SK-N-SH treated with all-trans-retinoic acid at 6 μM for 48 hours (cell line): Measurements from ENCODE around the gene ORC5.
"Not testable (repeated sequence)": the region's sequence is repeated elsewhere in the genome, so short reads cannot be mapped to it uniquely, and the experiment has no call there.

Experiments used
- ARNTL ChIP-seq: fragments of 450-650 bp; formaldehyde crosslinking; IDR thresholded peaks from 2 replicates; pipeline ENCODE4 v1.5.0; 2020; ENCODE audit warnings: low read depth, mild to moderate bottlenecking, moderate library complexity, borderline replicate concordance
- BACH2 ChIP-seq: fragments of 250-450 bp; sonication (Bioruptor Pico); IDR thresholded peaks from 2 replicates; pipeline ENCODE4 v1.9.0; 2021; ENCODE audit warnings: mild to moderate bottlenecking, borderline replicate concordance
- CSDC2 ChIP-seq: fragments of 250-450 bp; sonication (Bioruptor Pico); IDR thresholded peaks from 2 replicates; pipeline ENCODE4 v1.5.0; 2020; ENCODE audit warnings: mild to moderate bottlenecking, moderate library complexity
- OSR1 ChIP-seq: fragments of 250-450 bp; sonication (Bioruptor Pico); IDR thresholded peaks from 2 replicates; pipeline ENCODE4 v1.8.0; 2022; ENCODE audit warnings: moderate library complexity, mild to moderate bottlenecking, inconsistent platforms
- PPARA ChIP-seq: fragments of 250-450 bp; sonication (Bioruptor Pico); IDR thresholded peaks from 2 replicates; pipeline ENCODE4 v1.5.0; 2020; ENCODE audit warnings: mild to moderate bottlenecking, borderline replicate concordance
- RARB ChIP-seq: fragments of 250-450 bp; sonication (Bioruptor Pico); IDR thresholded peaks from 2 replicates; pipeline ENCODE4 v1.8.0; 2021; ENCODE audit warnings: mild to moderate bottlenecking, moderate library complexity
- SNAI2 ChIP-seq: fragments of 250-450 bp; sonication (Bioruptor Pico); IDR thresholded peaks from 2 replicates; pipeline ENCODE4 v1.5.0; 2020; ENCODE audit warnings: mild to moderate bottlenecking, moderate library complexity
- TCF4 ChIP-seq: fragments of 250-450 bp; sonication (Bioruptor Pico); IDR thresholded peaks from 2 replicates; pipeline ENCODE4 v1.8.0; 2021; ENCODE audit warnings: mild to moderate bottlenecking, moderate library complexity, borderline replicate concordance
- ZFP3 ChIP-seq: fragments of 250-450 bp; sonication (Bioruptor Pico); IDR thresholded peaks from 2 replicates; pipeline ENCODE4 v1.5.0; 2020; ENCODE audit warnings: mild to moderate bottlenecking, moderate library complexity
- ZFP30 ChIP-seq: fragments of 450-650 bp; formaldehyde crosslinking; IDR thresholded peaks from 2 replicates; pipeline ENCODE4 v1.5.0; 2022; ENCODE audit warnings: mild to moderate bottlenecking, moderate library complexity
- ZNF565 ChIP-seq: fragments of 450-650 bp; formaldehyde crosslinking; conservative IDR thresholded peaks from 2 replicates; pipeline ENCODE4 v1.5.0; 2020; ENCODE audit warnings: low read depth, mild to moderate bottlenecking, moderate library complexity
- TF ChIP-seq, protein P1 (sequence below): fragments of 250-450 bp; sonication (Bioruptor Pico); IDR thresholded peaks from 2 replicates; pipeline ENCODE4 v1.5.1; 2020; ENCODE audit warnings: low read depth, mild to moderate bottlenecking, moderate library complexity
- TF ChIP-seq, protein P2 (sequence below): fragments of 250-450 bp; sonication (Bioruptor Pico); IDR thresholded peaks from 2 replicates; pipeline ENCODE4 v1.8.0; 2020; ENCODE audit warnings: mild to moderate bottlenecking, moderate library complexity, borderline replicate concordance

DNA sequence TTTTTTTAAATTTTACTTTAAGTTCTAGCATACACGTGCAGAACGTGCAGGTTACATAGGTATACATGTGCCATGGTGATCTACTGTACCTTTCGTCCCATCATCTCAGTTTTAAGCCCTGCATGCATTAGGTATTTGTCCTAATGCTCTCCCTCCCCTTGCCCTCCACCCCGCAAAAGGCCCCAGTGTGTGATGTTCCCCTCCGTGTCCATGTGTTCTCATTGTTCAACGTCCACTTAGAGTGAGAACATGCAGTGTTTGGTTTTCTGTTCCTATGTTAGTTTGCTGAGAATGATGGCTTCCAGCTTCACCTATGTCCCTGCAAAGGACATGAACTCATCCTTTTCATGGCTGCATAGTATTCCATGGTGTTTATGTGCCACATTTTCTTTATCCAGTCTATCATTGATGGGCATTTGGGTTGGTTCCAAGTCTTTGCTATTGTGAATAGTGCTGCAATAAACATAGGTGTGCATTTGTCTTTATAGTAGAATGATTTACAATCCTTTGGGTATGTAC is 30.2 kb downstream of the ORC5 start:
- not testable (repeated sequence) for TF ChIP-seq RARB (CRISPR knock-in tag); TCF4; OSR1 (CRISPR knock-in tag); ZNF565; ZFP3 (CRISPR knock-in tag); PPARA; ZFP30 (CRISPR knock-in tag); CSDC2; BACH2 (CRISPR knock-in tag); SNAI2 (CRISPR knock-in tag); ARNTL (CRISPR knock-in tag)
- TF ChIP-seq, protein P1, sequence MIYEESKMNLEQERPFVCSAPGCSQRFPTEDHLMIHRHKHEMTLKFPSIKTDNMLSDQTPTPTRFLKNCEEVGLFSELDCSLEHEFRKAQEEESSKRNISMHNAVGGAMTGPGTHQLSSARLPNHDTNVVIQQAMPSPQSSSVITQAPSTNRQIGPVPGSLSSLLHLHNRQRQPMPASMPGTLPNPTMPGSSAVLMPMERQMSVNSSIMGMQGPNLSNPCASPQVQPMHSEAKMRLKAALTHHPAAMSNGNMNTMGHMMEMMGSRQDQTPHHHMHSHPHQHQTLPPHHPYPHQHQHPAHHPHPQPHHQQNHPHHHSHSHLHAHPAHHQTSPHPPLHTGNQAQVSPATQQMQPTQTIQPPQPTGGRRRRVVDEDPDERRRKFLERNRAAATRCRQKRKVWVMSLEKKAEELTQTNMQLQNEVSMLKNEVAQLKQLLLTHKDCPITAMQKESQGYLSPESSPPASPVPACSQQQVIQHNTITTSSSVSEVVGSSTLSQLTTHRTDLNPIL (CRISPR knock-in tag): not testable (repeated sequence)
- TF ChIP-seq, protein P2, sequence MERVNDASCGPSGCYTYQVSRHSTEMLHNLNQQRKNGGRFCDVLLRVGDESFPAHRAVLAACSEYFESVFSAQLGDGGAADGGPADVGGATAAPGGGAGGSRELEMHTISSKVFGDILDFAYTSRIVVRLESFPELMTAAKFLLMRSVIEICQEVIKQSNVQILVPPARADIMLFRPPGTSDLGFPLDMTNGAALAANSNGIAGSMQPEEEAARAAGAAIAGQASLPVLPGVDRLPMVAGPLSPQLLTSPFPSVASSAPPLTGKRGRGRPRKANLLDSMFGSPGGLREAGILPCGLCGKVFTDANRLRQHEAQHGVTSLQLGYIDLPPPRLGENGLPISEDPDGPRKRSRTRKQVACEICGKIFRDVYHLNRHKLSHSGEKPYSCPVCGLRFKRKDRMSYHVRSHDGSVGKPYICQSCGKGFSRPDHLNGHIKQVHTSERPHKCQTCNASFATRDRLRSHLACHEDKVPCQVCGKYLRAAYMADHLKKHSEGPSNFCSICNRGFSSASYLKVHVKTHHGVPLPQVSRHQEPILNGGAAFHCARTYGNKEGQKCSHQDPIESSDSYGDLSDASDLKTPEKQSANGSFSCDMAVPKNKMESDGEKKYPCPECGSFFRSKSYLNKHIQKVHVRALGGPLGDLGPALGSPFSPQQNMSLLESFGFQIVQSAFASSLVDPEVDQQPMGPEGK: not testable (repeated sequence)
